NCI-H748 treated with DMSO at 0.1 percent for 48 hours (cell line): Measurements from ENCODE around the gene MERTK.

Experiments
- DNase-seq: peaks from one replicate; lab custom pipeline; 2025; lab: John Stamatoyannopoulos, UW

MERTK gene

GRCh38 chr2:111977240-111977639 is 78.8 kb downstream of the MERTK start:
- DNase-seq: no peak

GRCh38 chr2:111978452-111979170 is 80.2 kb downstream of the MERTK start:
- no peak for DNase-seq

GRCh38 chr2:111981666-111982065 is 83.3 kb downstream of the MERTK start:
- DNase-seq: no peak

GRCh38 chr2:111982822-111983221 is 84.4 kb downstream of the MERTK start:
- no peak for DNase-seq

- DNase-seq: no peak
These were observed 85.2 kb downstream of the MERTK start for GRCh38 chr2:111983478-111984212.

GRCh38 chr2:111984213-111984604 is 85.8 kb downstream of the MERTK start:
- DNase-seq: no peak

GRCh38 chr2:111985514-111985913 is 87.1 kb downstream of the MERTK start:
- DNase-seq: no peak

- no peak for DNase-seq
These were observed 87.9 kb downstream of the MERTK start for GRCh38 chr2:111986116-111986900.

- DNase-seq: no peak
These were observed 92.0 kb downstream of the MERTK start for GRCh38 chr2:111990375-111990774.

- DNase-seq: no peak
These were observed 92.4 kb downstream of the MERTK start for GRCh38 chr2:111990856-111991255.

- no peak for DNase-seq
These were observed 95.6 kb downstream of the MERTK start for GRCh38 chr2:111994042-111994441.

GRCh38 chr2:111995148-111995547 is 96.7 kb downstream of the MERTK start:
- DNase-seq: no peak

GRCh38 chr2:111999809-112000208 is 101.4 kb downstream of the MERTK start:
- no peak for DNase-seq

- DNase-seq: no peak
These were observed 102.2 kb downstream of the MERTK start for GRCh38 chr2:112000399-112001135.

GRCh38 chr2:112001136-112001715 is 102.8 kb downstream of the MERTK start:
- no peak for DNase-seq

- no peak for DNase-seq
These were observed 103.5 kb downstream of the MERTK start for GRCh38 chr2:112001942-112002341.

GRCh38 chr2:112003576-112004252 is 105.3 kb downstream of the MERTK start:
- DNase-seq: no peak

- no peak for DNase-seq
These were observed 105.8 kb downstream of the MERTK start for GRCh38 chr2:112004253-112004645.

GRCh38 chr2:112005406-112006075 is 107.1 kb downstream of the MERTK start:
- no peak for DNase-seq

GRCh38 chr2:112006076-112006410 is 107.6 kb downstream of the MERTK start:
- no peak for DNase-seq

GRCh38 chr2:112007493-112007892 is 109.1 kb downstream of the MERTK start:
- no peak for DNase-seq
